Measurements from ENCODE around the gene RBM33.

DNA sequence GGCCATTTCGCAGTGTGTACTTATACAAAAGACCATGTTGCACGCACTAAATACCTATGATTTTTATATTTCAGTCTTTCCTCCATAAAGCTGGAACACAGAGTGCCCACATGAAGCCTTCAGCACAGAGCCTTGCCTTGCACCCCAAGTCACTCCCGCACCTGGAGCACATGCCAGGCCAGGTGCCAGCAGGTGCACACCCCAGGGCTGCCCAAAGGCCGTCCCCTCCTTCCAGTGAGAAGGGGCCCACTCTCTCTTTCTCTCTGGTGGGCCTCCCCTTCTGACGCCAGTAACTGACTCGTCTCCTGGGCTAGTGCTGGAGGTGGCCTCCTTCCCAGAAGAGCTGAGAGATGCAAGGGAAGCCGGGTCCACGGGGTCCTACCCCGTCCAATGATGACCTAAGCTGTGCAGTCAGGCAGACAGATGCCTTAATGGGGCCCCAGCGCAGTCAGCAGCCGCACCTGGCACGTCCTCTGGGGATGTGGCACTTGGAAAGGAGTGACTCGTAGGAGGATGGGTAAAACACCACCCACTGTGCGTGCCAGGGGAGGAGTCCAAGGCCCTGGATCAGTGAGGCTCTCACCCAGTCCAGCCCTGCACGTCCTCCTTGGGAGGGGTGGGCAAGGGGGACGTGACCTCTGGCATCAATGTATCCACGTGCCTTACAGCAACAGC, 185.5 kb downstream of the RBM33 start:
- TF ChIP-seq CTCF (IDR thresholded peaks at IDR 0.05) (no peak), ARID4B (CRISPR knock-in tag; IDR thresholded peaks at IDR 0.05; ENCODE audit: borderline replicate concordance) (no peak), TCF7 (CRISPR knock-in tag; IDR thresholded peaks at IDR 0.05; ENCODE audit: low read depth) (no peak), USF2 (CRISPR knock-in tag; IDR thresholded peaks at IDR 0.05) (no peak), MXD4 (CRISPR knock-in tag; IDR thresholded peaks at IDR 0.05; ENCODE audit: borderline replicate concordance) (no peak), ZNF121 (CRISPR knock-in tag; IDR thresholded peaks at IDR 0.05) (no peak), NFYB (CRISPR knock-in tag; conservative IDR thresholded peaks at IDR 0.05; ENCODE audit: low read depth) (no peak), SP1 (CRISPR knock-in tag; conservative IDR thresholded peaks at IDR 0.05) (no peak), ZNF512 (CRISPR knock-in tag; IDR thresholded peaks at IDR 0.05; ENCODE audit: borderline replicate concordance) (no peak)
- TF ChIP-seq, protein P1, sequence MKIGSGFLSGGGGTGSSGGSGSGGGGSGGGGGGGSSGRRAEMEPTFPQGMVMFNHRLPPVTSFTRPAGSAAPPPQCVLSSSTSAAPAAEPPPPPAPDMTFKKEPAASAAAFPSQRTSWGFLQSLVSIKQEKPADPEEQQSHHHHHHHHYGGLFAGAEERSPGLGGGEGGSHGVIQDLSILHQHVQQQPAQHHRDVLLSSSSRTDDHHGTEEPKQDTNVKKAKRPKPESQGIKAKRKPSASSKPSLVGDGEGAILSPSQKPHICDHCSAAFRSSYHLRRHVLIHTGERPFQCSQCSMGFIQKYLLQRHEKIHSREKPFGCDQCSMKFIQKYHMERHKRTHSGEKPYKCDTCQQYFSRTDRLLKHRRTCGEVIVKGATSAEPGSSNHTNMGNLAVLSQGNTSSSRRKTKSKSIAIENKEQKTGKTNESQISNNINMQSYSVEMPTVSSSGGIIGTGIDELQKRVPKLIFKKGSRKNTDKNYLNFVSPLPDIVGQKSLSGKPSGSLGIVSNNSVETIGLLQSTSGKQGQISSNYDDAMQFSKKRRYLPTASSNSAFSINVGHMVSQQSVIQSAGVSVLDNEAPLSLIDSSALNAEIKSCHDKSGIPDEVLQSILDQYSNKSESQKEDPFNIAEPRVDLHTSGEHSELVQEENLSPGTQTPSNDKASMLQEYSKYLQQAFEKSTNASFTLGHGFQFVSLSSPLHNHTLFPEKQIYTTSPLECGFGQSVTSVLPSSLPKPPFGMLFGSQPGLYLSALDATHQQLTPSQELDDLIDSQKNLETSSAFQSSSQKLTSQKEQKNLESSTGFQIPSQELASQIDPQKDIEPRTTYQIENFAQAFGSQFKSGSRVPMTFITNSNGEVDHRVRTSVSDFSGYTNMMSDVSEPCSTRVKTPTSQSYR (CRISPR knock-in tag; IDR thresholded peaks at IDR 0.05) = no peak

All from WTC11 (cell line).